ENCODE data around the gene PAX5.

DNA sequence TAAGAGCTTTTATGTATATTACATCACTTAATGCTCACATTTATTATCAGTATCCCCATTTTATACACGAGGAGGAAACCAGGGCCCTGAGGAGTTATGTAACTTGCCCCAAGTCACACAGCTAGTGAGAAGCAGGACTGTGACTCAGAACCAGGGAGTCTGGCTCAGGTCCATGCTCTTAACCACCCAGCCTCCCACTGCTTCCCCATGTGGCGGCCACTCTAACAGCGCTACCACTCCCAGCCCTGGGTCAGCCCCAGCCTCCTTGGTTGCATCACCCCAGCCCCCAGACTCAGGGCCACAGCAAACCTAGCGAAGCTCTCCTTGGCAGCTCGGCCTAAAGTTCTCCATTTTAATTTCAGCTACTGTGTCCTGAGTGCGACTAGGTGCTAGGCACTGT lies 159.1 kb downstream of the PAX5 start:
- no peak for TF ChIP-seq NFIC (IDR thresholded peaks at IDR 0.05)
- no peak for TF ChIP-seq EP300 (IDR thresholded peaks at IDR 0.05; ENCODE audit: borderline replicate concordance)
- TF ChIP-seq, protein P1, sequence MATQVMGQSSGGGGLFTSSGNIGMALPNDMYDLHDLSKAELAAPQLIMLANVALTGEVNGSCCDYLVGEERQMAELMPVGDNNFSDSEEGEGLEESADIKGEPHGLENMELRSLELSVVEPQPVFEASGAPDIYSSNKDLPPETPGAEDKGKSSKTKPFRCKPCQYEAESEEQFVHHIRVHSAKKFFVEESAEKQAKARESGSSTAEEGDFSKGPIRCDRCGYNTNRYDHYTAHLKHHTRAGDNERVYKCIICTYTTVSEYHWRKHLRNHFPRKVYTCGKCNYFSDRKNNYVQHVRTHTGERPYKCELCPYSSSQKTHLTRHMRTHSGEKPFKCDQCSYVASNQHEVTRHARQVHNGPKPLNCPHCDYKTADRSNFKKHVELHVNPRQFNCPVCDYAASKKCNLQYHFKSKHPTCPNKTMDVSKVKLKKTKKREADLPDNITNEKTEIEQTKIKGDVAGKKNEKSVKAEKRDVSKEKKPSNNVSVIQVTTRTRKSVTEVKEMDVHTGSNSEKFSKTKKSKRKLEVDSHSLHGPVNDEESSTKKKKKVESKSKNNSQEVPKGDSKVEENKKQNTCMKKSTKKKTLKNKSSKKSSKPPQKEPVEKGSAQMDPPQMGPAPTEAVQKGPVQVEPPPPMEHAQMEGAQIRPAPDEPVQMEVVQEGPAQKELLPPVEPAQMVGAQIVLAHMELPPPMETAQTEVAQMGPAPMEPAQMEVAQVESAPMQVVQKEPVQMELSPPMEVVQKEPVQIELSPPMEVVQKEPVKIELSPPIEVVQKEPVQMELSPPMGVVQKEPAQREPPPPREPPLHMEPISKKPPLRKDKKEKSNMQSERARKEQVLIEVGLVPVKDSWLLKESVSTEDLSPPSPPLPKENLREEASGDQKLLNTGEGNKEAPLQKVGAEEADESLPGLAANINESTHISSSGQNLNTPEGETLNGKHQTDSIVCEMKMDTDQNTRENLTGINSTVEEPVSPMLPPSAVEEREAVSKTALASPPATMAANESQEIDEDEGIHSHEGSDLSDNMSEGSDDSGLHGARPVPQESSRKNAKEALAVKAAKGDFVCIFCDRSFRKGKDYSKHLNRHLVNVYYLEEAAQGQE (IDR thresholded peaks at IDR 0.05; ENCODE audit: low read depth) = no peak
- TF ChIP-seq YY1 (IDR thresholded peaks at IDR 0.05; ENCODE audit: low read depth) = no peak
- TF ChIP-seq TCF12 (IDR thresholded peaks at IDR 0.05; ENCODE audit: low read depth) = no peak
- no peak for TF ChIP-seq RAD21 (IDR thresholded peaks at IDR 0.05; ENCODE audit: low read depth)
- no peak for TF ChIP-seq TAF1 (IDR thresholded peaks at IDR 0.05; ENCODE audit: low read depth)
